Measurements from ENCODE around the gene TMPRSS9. TPM values are rescaled to one million over a fixed set of nuclear protein-coding genes. Genes with fewer than 3 reads are reported as not detected.

Gene TMPRSS9
- total RNA-seq, 1 donor from 2014 or later = not detected

- Mint-ChIP-seq H3K27me3 (no peaks in the 10 kb centered on the region), H3K4me1 (ENCODE audit: low read depth) (no peaks in the 10 kb centered on the region), H3K4me3 (ENCODE audit: low read depth) (no peak overlapping the region), H3K27ac (no peak overlapping the region), H3K9me3 (ENCODE audit: low read depth) (no peaks in the 10 kb centered on the region), H3K36me3 (ENCODE audit: insufficient read depth) (no peaks in the 10 kb centered on the region)
- no peak for TF ChIP-seq CTCF (IDR thresholded peaks at IDR 0.05; ENCODE audit: unreplicated experiment)
- DNase-seq (ENCODE audit: low spot score, unreplicated experiment) = no peak
Observed at GRCh38 chr19:2353159-2353886, 6.7 kb upstream of the TMPRSS9 start.

DNA sequence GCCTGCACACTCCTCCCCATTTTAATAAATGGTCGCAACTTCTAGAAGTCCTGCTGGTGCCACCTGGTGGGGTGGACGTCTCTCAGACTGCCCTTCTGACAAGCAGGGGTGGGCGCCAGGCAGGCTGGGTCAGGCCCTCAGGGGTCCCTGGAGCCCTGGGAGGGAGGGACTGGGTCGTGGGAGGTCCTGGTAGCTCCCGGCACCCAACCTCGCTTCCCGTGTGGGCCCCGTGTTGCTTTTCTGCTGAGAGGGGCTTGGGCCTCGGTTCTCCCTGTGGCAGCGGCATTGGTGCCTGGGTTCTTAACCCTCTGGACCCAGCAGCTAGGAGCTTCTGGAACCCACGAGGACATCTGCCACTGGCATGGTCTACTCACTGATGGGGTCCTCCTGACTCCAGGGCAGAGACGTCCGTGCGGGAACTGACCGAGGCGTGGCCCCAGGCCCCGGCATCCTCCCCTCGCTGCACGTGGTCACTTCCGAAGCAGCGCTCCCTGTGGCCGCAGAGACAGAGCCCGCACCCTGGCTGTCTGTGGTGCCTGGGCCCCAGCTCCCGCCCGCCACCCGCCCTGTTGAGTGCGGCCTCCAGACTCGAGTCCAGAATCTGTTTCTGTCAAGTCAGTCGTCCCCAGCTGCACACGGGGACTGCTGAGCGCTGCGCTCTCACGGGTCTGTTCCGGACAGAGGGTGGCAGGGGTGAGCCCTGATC is 6.0 kb upstream of the TMPRSS9 start:
- H3K36me3 Mint-ChIP-seq (ENCODE audit: insufficient read depth) = no peaks in the 10 kb centered on the region
- no peaks in the 10 kb centered on the region for H3K4me1 Mint-ChIP-seq (ENCODE audit: low read depth)
- TF ChIP-seq CTCF (IDR thresholded peaks at IDR 0.05; ENCODE audit: unreplicated experiment) = no peak
- H3K4me3 Mint-ChIP-seq (ENCODE audit: low read depth) = no peak overlapping the region
- peaks cover 6% of the 10 kb centered on the region for H3K27me3 Mint-ChIP-seq
- no peak overlapping the region for H3K27ac Mint-ChIP-seq
- H3K9me3 Mint-ChIP-seq (ENCODE audit: low read depth) = no peaks in the 10 kb centered on the region
- no peak for DNase-seq (ENCODE audit: low spot score, unreplicated experiment)

- no peaks in the 10 kb centered on the region for H3K4me1 Mint-ChIP-seq (ENCODE audit: low read depth)
- DNase-seq (ENCODE audit: low spot score, unreplicated experiment) = no peak
- H3K27me3 Mint-ChIP-seq = peaks cover 11% of the 10 kb centered on the region
- H3K36me3 Mint-ChIP-seq (ENCODE audit: insufficient read depth) = no peaks in the 10 kb centered on the region
- no peak overlapping the region for H3K27ac Mint-ChIP-seq
- TF ChIP-seq CTCF (IDR thresholded peaks at IDR 0.05; ENCODE audit: unreplicated experiment) = no peak
- H3K9me3 Mint-ChIP-seq (ENCODE audit: low read depth) = no peaks in the 10 kb centered on the region
- H3K4me3 Mint-ChIP-seq (ENCODE audit: low read depth) = no peak overlapping the region
Observed at GRCh38 chr19:2354670-2355069, 5.4 kb upstream of the TMPRSS9 start.

DNA sequence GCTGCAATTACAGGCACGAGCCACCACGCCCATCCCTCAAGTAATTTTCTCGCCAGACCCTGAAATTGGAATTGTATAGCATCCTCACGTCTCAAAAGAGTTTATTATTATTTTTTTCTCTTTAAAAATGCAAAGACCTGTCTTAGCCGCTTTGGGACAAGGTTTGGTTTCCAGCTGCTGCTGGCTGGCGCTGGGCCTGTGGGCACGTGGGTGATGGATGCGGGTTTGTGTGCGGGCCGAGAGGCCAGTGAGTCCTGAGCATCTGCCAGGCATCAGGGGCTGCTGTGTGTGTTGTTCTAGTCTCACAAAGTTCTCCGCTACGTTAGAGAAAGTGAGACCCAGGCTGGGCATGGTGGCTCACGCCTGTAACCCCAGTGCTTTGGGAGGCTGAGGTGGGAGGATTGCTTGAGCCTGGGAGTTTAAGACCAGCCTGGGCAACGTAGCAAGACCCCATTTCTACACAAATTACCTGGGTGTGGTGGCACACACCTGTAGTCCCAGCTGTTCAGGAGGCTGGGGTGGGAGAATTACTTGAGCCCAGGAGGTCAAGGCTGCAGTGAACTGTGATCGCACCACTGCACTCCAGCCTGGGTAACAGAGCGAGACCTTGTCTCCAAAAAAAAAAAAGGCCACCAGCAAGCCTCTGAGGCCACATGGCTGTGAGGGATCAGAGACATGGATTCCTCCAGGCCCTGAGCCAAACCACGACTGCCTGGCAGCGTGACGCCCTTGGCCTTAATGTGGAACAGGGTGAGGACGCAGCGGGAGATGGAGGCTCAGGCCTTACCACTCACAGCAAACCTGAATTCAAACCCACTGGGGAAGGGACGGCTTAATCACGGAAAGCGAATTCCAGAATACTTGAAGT is 4.7 kb upstream of the TMPRSS9 start:
- Mint-ChIP-seq H3K36me3 (ENCODE audit: insufficient read depth) (no peaks in the 10 kb centered on the region), H3K27me3 (peaks cover 13% of the 10 kb centered on the region), H3K9me3 (ENCODE audit: low read depth) (no peaks in the 10 kb centered on the region), H3K4me1 (ENCODE audit: low read depth) (no peaks in the 10 kb centered on the region), H3K4me3 (ENCODE audit: low read depth) (no peak overlapping the region), H3K27ac (no peak overlapping the region)
- TF ChIP-seq CTCF (IDR thresholded peaks at IDR 0.05; ENCODE audit: unreplicated experiment) = no peak
- DNase-seq (ENCODE audit: low spot score, unreplicated experiment) = no peak

GRCh38 chr19:2356036-2356646 is 3.9 kb upstream of the TMPRSS9 start:
- TF ChIP-seq CTCF (IDR thresholded peaks at IDR 0.05; ENCODE audit: unreplicated experiment) = no peak
- DNase-seq (ENCODE audit: low spot score, unreplicated experiment) = no peak
- no peaks in the 10 kb centered on the region for H3K4me1 Mint-ChIP-seq (ENCODE audit: low read depth)
- H3K27me3 Mint-ChIP-seq = peaks cover 17% of the 10 kb centered on the region
- no peak overlapping the region for H3K4me3 Mint-ChIP-seq (ENCODE audit: low read depth)
- H3K36me3 Mint-ChIP-seq (ENCODE audit: insufficient read depth) = no peaks in the 10 kb centered on the region
- H3K9me3 Mint-ChIP-seq (ENCODE audit: low read depth) = no peaks in the 10 kb centered on the region
- H3K27ac Mint-ChIP-seq = no peak overlapping the region
